GM13977 (cell line): ENCODE data around the gene STXBP1.

Experiments used
- DNase-seq: peaks from one replicate; pipeline ENCODE4 v3.0.0; 2012; ENCODE audit warnings: low spot score
- CTCF ChIP-seq: IDR thresholded peaks from 2 replicates; pipeline ENCODE4 v1.5.1; 2012; ENCODE audit warnings: mild to moderate bottlenecking, control low read depth; ENCODE audit not compliant: insufficient read depth; ENCODE audit errors: extremely low read depth, missing control alignments
- in situ Hi-C: fragments of 300-500 bp; cut with MboI; formaldehyde crosslinking; loops from one replicate; pipeline ENCODE4 v1.12.0; 2022; ENCODE audit warnings: low sequenced_read_pairs, low pct_unique_long_range_greater_than_20kb, mixed read lengths, inconsistent platforms; ENCODE audit not compliant: unreplicated experiment

STXBP1 gene

GRCh38 chr9:127586537-127586936 lies 25.5 kb upstream of the STXBP1 start:
- in situ Hi-C loops = loop anchor here (25.0 kb wide), 1 partner anchor 326 kb away; the partner anchor contains the start of gene ST6GALNAC4
- peak; percentile 87 for TF ChIP-seq CTCF
- DNase-seq = peak; percentile 65

GRCh38 chr9:127587966-127588365 lies 24.1 kb upstream of the STXBP1 start:
- no peak for DNase-seq
- in situ Hi-C loops = loop anchor here (25.0 kb wide), 1 partner anchor 324 kb away; the partner anchor contains the start of gene ST6GALNAC4
- no peak for TF ChIP-seq CTCF

GRCh38 chr9:127588740-127589506 lies 23.2 kb upstream of the STXBP1 start:
- TF ChIP-seq CTCF = no peak
- in situ Hi-C loops = loop anchor here (25.0 kb wide), 1 partner anchor 323 kb away; the partner anchor contains the start of gene ST6GALNAC4
- no peak for DNase-seq

GRCh38 chr9:127589955-127590370 lies 22.1 kb upstream of the STXBP1 start:
- peak; percentile 64 for DNase-seq
- in situ Hi-C loops = loop anchor here (25.0 kb wide), 1 partner anchor 322 kb away; the partner anchor contains the start of gene ST6GALNAC4
- peak; percentile 76 for TF ChIP-seq CTCF

GRCh38 chr9:127595611-127596010 lies 16.5 kb upstream of the STXBP1 start:
- no peak for TF ChIP-seq CTCF
- DNase-seq = no peak
- in situ Hi-C loops = loop anchor here (25.0 kb wide), 1 partner anchor 317 kb away; the partner anchor contains the start of gene ST6GALNAC4

- no peak for TF ChIP-seq CTCF
- in situ Hi-C loops = loop anchor here (25.0 kb wide), 1 partner anchor 313 kb away; the partner anchor contains the start of gene ST6GALNAC4
- DNase-seq = no peak
These were observed 13.1 kb upstream of the STXBP1 start for GRCh38 chr9:127598839-127599549.
